Uterus (tissue), 2 donors: ENCODE measurements around the gene KRT37.

ENCODE experiments used
- CTCF ChIP-seq, 4 experiments: fragments of 200-600 bp in 2 of 4; fragments of 450-650 bp in 2 of 4; sonication (generic) in 2 of 4; IDR thresholded peaks; one replicate each; pipeline ENCODE4 v1.5.1; 2016 to 2019; ENCODE audit warnings: antibody characterized with exemption in 4 of 4, mild to moderate bottlenecking in 2 of 4, moderate library complexity in 1 of 4
- POLR2A ChIP-seq, 2 donors: fragments of 450-650 bp; IDR thresholded peaks; one replicate each; pipeline ENCODE4 v1.6.1; 2016; ENCODE audit warnings: antibody characterized with exemption in 2 of 2, mild to moderate bottlenecking in 1 of 2, moderate library complexity in 1 of 2

GRCh38 chr17:41415833-41416335 is 8.5 kb downstream of the KRT37 start:
- TF ChIP-seq CTCF (IDR thresholded peaks at IDR 0.05) (peak in 1 of 4 experiments; percentile 38), POLR2A (IDR thresholded peaks at IDR 0.05) (no peak)
